Subcutaneous adipose tissue (tissue), 4 donors: ENCODE data around the gene FFAR2. TPM values are rescaled to one million over a fixed set of nuclear protein-coding genes. Genes with fewer than 3 reads are reported as not detected.

ENCODE experiments used
- CTCF ChIP-seq: fragments of 450-650 bp; IDR thresholded peaks from one replicate; pipeline ENCODE4 v1.5.1; 2016; ENCODE audit warnings: low read depth, mild to moderate bottlenecking, control low read depth, antibody characterized with exemption, moderate library complexity
- small RNA-seq: library from RNA; depleted of rRNA; stranded (forward); fragments of <200 nt; gene quantifications from one replicate; pipeline ENCODE3, GENCODE V24; 2016
- total RNA-seq, 4 donors: library from RNA; depleted of rRNA; stranded (reverse); fragments of >200 nt; gene quantifications; one replicate each; pipeline ENCODE4 v1.1.0, GENCODE V29; 2016

FFAR2 gene
- total RNA-seq, 4 donors from 2014 or later = 0.38 to 1.5 TPM; not detected in 2

- TF ChIP-seq CTCF = no peak
Measured at GRCh38 chr19:35495107-35496064, 47.3 kb downstream of the FFAR2 start.

GRCh38 chr19:35497406-35497805 lies 49.3 kb downstream of the FFAR2 start:
- TF ChIP-seq CTCF = no peak

- TF ChIP-seq CTCF = no peak
Measured at GRCh38 chr19:35498220-35498619, 50.2 kb downstream of the FFAR2 start.

GRCh38 chr19:35498984-35499527 lies 51.0 kb downstream of the FFAR2 start:
- no peak for TF ChIP-seq CTCF

GRCh38 chr19:35500611-35501010 lies 52.6 kb downstream of the FFAR2 start:
- TF ChIP-seq CTCF = no peak

Small RNAs within 50 kb of the gene (small RNA-seq; reads per million reads assigned to genes)
- not detected for gene RN7SL491P

Other genes with a start within 250 kb of the FFAR2 start
- gene FAM187B, start 219.5 kb upstream of the FFAR2 start, total RNA-seq = not detected
- 10 to 100 TPM in 1 of 4 donors, 1 to 10 TPM in 3; 4.0 to 15.8 (median 5.0) TPM for gene LSR, start 199.3 kb upstream of the FFAR2 start, total RNA-seq
- 100 to 1,000 TPM in 2 of 4 donors, 10 to 100 TPM in 2; 42.4 to 121 (median 99.2) TPM for gene USF2, start 179.3 kb upstream of the FFAR2 start, total RNA-seq
- gene HAMP, start 165.7 kb upstream of the FFAR2 start, total RNA-seq = not detected
- gene MAG, start 156.1 kb upstream of the FFAR2 start, total RNA-seq = not detected
- gene CD22, start 119.1 kb upstream of the FFAR2 start, total RNA-seq = 10 to 100 TPM in 1 of 4 donors, 1 to 10 TPM in 2, not detected in 1; 3.2 to 11.7 (median 6.2) TPM
- not detected for gene FFAR1, start 100.4 kb upstream of the FFAR2 start, total RNA-seq
- gene FFAR3, start 89.8 kb upstream of the FFAR2 start, total RNA-seq = 1 to 10 TPM in 3 of 4 donors, under 1 TPM in 1; 0.44 to 4.3 (median 2.2) TPM
- under 1 TPM in 1 of 4 donors, not detected in 3; 0.51 TPM for gene GPR42, start 77.2 kb upstream of the FFAR2 start, total RNA-seq
- not detected for gene KRTDAP, start 42.2 kb downstream of the FFAR2 start, total RNA-seq
- 1 to 10 TPM in 3 of 4 donors, under 1 TPM in 1; 0.94 to 7.3 (median 1.9) TPM for gene DMKN, start 65.4 kb downstream of the FFAR2 start, total RNA-seq
- gene SBSN, start 80.1 kb downstream of the FFAR2 start, total RNA-seq = not detected
- gene GAPDHS, start 85.2 kb downstream of the FFAR2 start, total RNA-seq = not detected
- gene TMEM147, start 97.4 kb downstream of the FFAR2 start, total RNA-seq = 10 to 100 TPM; 60.1 to 76.8 (median 73.6) TPM
- not detected for gene ATP4A, start 115.4 kb downstream of the FFAR2 start, total RNA-seq
- not detected for gene PMIS2, start 137.9 kb downstream of the FFAR2 start, total RNA-seq
- 1 to 10 TPM; 2.4 to 7.7 (median 3.4) TPM for gene HAUS5, start 164.5 kb downstream of the FFAR2 start, total RNA-seq
- gene RBM42, start 180.8 kb downstream of the FFAR2 start, total RNA-seq = 10 to 100 TPM; 27.7 to 55.4 (median 32.6) TPM
- gene ETV2, start 193.5 kb downstream of the FFAR2 start, total RNA-seq = 1 to 10 TPM in 2 of 4 donors, not detected in 2; 1.1 to 1.2 TPM
- gene COX6B1, start 200.1 kb downstream of the FFAR2 start, total RNA-seq = 100 to 1,000 TPM; 422 to 625 (median 529) TPM
- gene UPK1A, start 218.3 kb downstream of the FFAR2 start, total RNA-seq = under 1 TPM in 1 of 4 donors, not detected in 3; 0.34 TPM